GM12878 (cell line): Measurements from ENCODE around the gene CDC42EP3.

ENCODE experiments used
- CHD2 ChIP-seq: IDR thresholded peaks from 2 replicates; pipeline ENCODE4 v1.6.1; 2011; ENCODE audit warnings: low read depth, low read length, improper control_type of control experiment, borderline replicate concordance
- MTA2 ChIP-seq: fragments of 450-650 bp; IDR thresholded peaks from 2 replicates; pipeline ENCODE4 v1.6.1; 2016; ENCODE audit warnings: low read depth, mild to moderate bottlenecking, moderate library complexity
- MXI1 ChIP-seq: fragments of 150-350 bp; IDR thresholded peaks from 2 replicates; pipeline ENCODE4 v1.6.1; 2011; ENCODE audit warnings: low read depth, mild to moderate bottlenecking, inconsistent platforms, low read length, improper control_type of control experiment
- POU2F2 ChIP-seq: IDR thresholded peaks from 3 replicates; pipeline ENCODE4 v1.6.1; 2011; ENCODE audit warnings: low read depth, mild to moderate bottlenecking, low read length, borderline replicate concordance
- TF ChIP-seq, protein P1 (sequence below), 3 experiments: IDR thresholded peaks in 2 of 3; conservative IDR thresholded peaks in 1 of 3; 2 replicates each; pipeline ENCODE4 v1.5.1; 2011; ENCODE audit warnings: low read depth in 3 of 3, low read length in 3 of 3, mild to moderate bottlenecking in 3 of 3, control low read depth in 2 of 3, moderate library complexity in 2 of 3, inconsistent platforms in 1 of 3, mixed read lengths in 1 of 3; ENCODE audit not compliant: control insufficient read depth in 2 of 3, insufficient read depth in 1 of 3; ENCODE audit errors: extremely low read depth in 1 of 3
- TF ChIP-seq, protein P2 (sequence below): IDR thresholded peaks from 2 replicates; pipeline ENCODE4 v1.6.1; 2011; ENCODE audit warnings: low read depth, low read length, improper control_type of control experiment, borderline replicate concordance

GRCh38 chr2:37659723-37660122 lies 11.7 kb downstream of the CDC42EP3 start:
- TF ChIP-seq MXI1 (no peak), CHD2 (no peak), POU2F2 (no peak), MTA2 (no peak)
- TF ChIP-seq, protein P1, sequence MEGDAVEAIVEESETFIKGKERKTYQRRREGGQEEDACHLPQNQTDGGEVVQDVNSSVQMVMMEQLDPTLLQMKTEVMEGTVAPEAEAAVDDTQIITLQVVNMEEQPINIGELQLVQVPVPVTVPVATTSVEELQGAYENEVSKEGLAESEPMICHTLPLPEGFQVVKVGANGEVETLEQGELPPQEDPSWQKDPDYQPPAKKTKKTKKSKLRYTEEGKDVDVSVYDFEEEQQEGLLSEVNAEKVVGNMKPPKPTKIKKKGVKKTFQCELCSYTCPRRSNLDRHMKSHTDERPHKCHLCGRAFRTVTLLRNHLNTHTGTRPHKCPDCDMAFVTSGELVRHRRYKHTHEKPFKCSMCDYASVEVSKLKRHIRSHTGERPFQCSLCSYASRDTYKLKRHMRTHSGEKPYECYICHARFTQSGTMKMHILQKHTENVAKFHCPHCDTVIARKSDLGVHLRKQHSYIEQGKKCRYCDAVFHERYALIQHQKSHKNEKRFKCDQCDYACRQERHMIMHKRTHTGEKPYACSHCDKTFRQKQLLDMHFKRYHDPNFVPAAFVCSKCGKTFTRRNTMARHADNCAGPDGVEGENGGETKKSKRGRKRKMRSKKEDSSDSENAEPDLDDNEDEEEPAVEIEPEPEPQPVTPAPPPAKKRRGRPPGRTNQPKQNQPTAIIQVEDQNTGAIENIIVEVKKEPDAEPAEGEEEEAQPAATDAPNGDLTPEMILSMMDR (IDR thresholded peaks at IDR 0.05 in 2 of 3, conservative IDR thresholded peaks at IDR 0.05 in 1 of 3; ENCODE audit: control insufficient read depth in 2 of 3, extremely low read depth in 1 of 3, insufficient read depth in 1 of 3, low read depth in 3 of 3, low read length in 3 of 3): no peak
- TF ChIP-seq, protein P2, sequence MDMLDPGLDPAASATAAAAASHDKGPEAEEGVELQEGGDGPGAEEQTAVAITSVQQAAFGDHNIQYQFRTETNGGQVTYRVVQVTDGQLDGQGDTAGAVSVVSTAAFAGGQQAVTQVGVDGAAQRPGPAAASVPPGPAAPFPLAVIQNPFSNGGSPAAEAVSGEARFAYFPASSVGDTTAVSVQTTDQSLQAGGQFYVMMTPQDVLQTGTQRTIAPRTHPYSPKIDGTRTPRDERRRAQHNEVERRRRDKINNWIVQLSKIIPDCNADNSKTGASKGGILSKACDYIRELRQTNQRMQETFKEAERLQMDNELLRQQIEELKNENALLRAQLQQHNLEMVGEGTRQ: no peak
